Breast epithelium (tissue), 3 donors: ENCODE data around the gene ASGR2.

Experiments used
- CTCF ChIP-seq, 3 donors: fragments of 450-650 bp; IDR thresholded peaks; one replicate each; pipeline ENCODE4 v1.5.1; 2016 to 2017; ENCODE audit warnings: antibody characterized with exemption in 3 of 3, mild to moderate bottlenecking in 3 of 3, moderate library complexity in 3 of 3
- POLR2A ChIP-seq: fragments of 450-650 bp; IDR thresholded peaks from one replicate; pipeline ENCODE4 v1.6.1; 2016; ENCODE audit warnings: antibody characterized with exemption, mild to moderate bottlenecking, moderate library complexity
- POLR2AphosphoS5 ChIP-seq, 3 donors: sonication (generic); formaldehyde crosslinking; IDR thresholded peaks; one replicate each; pipeline ENCODE4 v1.6.1; 2017; ENCODE audit warnings: antibody characterized with exemption in 3 of 3

GRCh38 chr17:7094652-7095019 lies 20.0 kb downstream of the ASGR2 start:
- no peak for TF ChIP-seq CTCF (IDR thresholded peaks at IDR 0.05)
- no peak for TF ChIP-seq POLR2A
- TF ChIP-seq POLR2AphosphoS5 (IDR thresholded peaks at IDR 0.05), result no peak
